Loucy (cell line): ENCODE data around the gene RAD9B.

ENCODE experiments used
- EZH2phosphoT487 ChIP-seq: fragments of 200-600 bp; IDR thresholded peaks from 2 replicates; pipeline ENCODE4 v1.6.1; 2018; ENCODE audit warnings: antibody characterized with exemption, mild to moderate bottlenecking, moderate library complexity, borderline replicate concordance
- TF ChIP-seq, protein P1 (sequence below): fragments of 200-600 bp; sonication (generic); conservative IDR thresholded peaks from 2 replicates; pipeline ENCODE4 v1.5.1; 2014; ENCODE audit warnings: mild to moderate bottlenecking, antibody characterized with exemption, low read length

DNA sequence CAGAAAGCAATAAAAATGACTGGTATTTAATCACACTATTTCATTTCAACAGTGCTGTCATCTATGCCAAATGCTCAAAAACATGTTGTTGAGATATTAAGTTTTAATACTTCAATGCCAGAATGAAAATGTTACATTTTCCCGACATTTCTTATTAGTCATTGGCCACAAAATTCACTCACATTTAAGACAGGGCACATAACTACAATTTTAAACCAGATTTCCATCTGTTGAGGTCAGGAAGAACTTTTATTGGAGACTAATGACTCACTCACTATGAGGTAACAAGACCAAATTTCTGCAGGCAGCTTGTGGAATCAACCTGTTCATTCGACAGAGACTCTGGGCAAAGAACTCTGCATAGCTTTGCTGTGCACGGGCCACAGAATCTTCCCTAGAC lies 44.2 kb downstream of the RAD9B start:
- TF ChIP-seq, protein P1, sequence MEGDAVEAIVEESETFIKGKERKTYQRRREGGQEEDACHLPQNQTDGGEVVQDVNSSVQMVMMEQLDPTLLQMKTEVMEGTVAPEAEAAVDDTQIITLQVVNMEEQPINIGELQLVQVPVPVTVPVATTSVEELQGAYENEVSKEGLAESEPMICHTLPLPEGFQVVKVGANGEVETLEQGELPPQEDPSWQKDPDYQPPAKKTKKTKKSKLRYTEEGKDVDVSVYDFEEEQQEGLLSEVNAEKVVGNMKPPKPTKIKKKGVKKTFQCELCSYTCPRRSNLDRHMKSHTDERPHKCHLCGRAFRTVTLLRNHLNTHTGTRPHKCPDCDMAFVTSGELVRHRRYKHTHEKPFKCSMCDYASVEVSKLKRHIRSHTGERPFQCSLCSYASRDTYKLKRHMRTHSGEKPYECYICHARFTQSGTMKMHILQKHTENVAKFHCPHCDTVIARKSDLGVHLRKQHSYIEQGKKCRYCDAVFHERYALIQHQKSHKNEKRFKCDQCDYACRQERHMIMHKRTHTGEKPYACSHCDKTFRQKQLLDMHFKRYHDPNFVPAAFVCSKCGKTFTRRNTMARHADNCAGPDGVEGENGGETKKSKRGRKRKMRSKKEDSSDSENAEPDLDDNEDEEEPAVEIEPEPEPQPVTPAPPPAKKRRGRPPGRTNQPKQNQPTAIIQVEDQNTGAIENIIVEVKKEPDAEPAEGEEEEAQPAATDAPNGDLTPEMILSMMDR: no peak
- TF ChIP-seq EZH2phosphoT487: no peak
